Progenitor cell of endocrine pancreas (in vitro differentiated cells): ENCODE data around the gene FAM120B. TPM values are rescaled to one million over a fixed set of nuclear protein-coding genes. Genes with fewer than 3 reads are reported as not detected.

ENCODE experiments used
- DNase-seq: peaks from one replicate; pipeline ENCODE4 v3.0.0; 2021; ENCODE audit warnings: low spot score; ENCODE audit not compliant: unreplicated experiment
- H3K27ac Mint-ChIP-seq: 2 replicates; pipeline ENCODE4 v1.8.0; 2021; ENCODE audit warnings: mild to moderate bottlenecking, moderate library complexity, mixed read lengths
- H3K27me3 Mint-ChIP-seq: 2 replicates; pipeline ENCODE4 v1.8.0; 2021; ENCODE audit warnings: mixed read lengths
- H3K36me3 Mint-ChIP-seq: 2 replicates; pipeline ENCODE4 v1.8.0; 2022; ENCODE audit warnings: mixed read lengths; ENCODE audit not compliant: insufficient read depth
- H3K4me1 Mint-ChIP-seq: 2 replicates; pipeline ENCODE4 v1.8.0; 2021; ENCODE audit warnings: low read depth, mixed read lengths
- H3K4me3 Mint-ChIP-seq: 2 replicates; pipeline ENCODE4 v1.8.0; 2021; ENCODE audit warnings: low read depth, mild to moderate bottlenecking, moderate library complexity, mixed read lengths
- H3K9me3 Mint-ChIP-seq: 2 replicates; pipeline ENCODE4 v1.8.0; 2021; ENCODE audit warnings: low read depth, mixed read lengths
- CTCF ChIP-seq: fragments of 200-600 bp; sonication (generic); IDR thresholded peaks from one replicate; pipeline ENCODE4 v1.5.0; 2021; ENCODE audit warnings: antibody characterized with exemption, mild to moderate bottlenecking; ENCODE audit not compliant: unreplicated experiment
- total RNA-seq: library from RNA; stranded (reverse); gene quantifications from 2 replicates; pipeline ENCODE4 v1.2.1, GENCODE V29; 2021

FAM120B gene
- total RNA-seq, 1 donor from 2014 or later, result 49.3 TPM

GRCh38 chr6:170449835-170450753 lies 143.5 kb downstream of the FAM120B start:
- Mint-ChIP-seq H3K4me1 (peaks cover 11% of the 10 kb centered on the region), H3K27ac (no peak overlapping the region), H3K9me3 (no peaks in the 10 kb centered on the region), H3K36me3 (no peaks in the 10 kb centered on the region), H3K4me3 (no peak overlapping the region), H3K27me3 (peaks cover 5% of the 10 kb centered on the region)
- no peak for DNase-seq
- TF ChIP-seq CTCF, result no peak

- no peak overlapping the region for H3K27ac Mint-ChIP-seq
- DNase-seq, result no peak
- H3K4me1 Mint-ChIP-seq, result peaks cover 11% of the 10 kb centered on the region
These were observed 144.6 kb downstream of the FAM120B start for GRCh38 chr6:170450916-170451761.

GRCh38 chr6:170451762-170452651 lies 145.4 kb downstream of the FAM120B start:
- no peaks in the 10 kb centered on the region for H3K36me3 Mint-ChIP-seq
- no peak for TF ChIP-seq CTCF
- no peak overlapping the region for H3K4me3 Mint-ChIP-seq
- H3K4me1 Mint-ChIP-seq, result peaks cover 11% of the 10 kb centered on the region
- H3K27ac Mint-ChIP-seq, result no peak overlapping the region
- H3K27me3 Mint-ChIP-seq, result no peaks in the 10 kb centered on the region
- H3K9me3 Mint-ChIP-seq, result no peaks in the 10 kb centered on the region
- no peak for DNase-seq

More at GRCh38 chr6:170450916-170451761, 144.6 kb downstream of the FAM120B start:
- Mint-ChIP-seq H3K9me3 (no peaks in the 10 kb centered on the region), H3K4me3 (no peak overlapping the region), H3K36me3 (no peaks in the 10 kb centered on the region), H3K27me3 (peaks cover 4% of the 10 kb centered on the region)
- TF ChIP-seq CTCF, result no peak

GRCh38 chr6:170452767-170453545 lies 146.4 kb downstream of the FAM120B start:
- no peak for DNase-seq
- peaks cover 11% of the 10 kb centered on the region for H3K4me1 Mint-ChIP-seq
- no peak overlapping the region for H3K27ac Mint-ChIP-seq
- H3K27me3 Mint-ChIP-seq, result no peaks in the 10 kb centered on the region
- H3K36me3 Mint-ChIP-seq, result no peaks in the 10 kb centered on the region
- H3K9me3 Mint-ChIP-seq, result no peaks in the 10 kb centered on the region
- H3K4me3 Mint-ChIP-seq, result no peak overlapping the region
- no peak for TF ChIP-seq CTCF
